Suprapubic skin (tissue), 4 donors: ENCODE measurements around the gene ZDHHC6.

ENCODE experiments used
- EP300 ChIP-seq: sonication (generic); formaldehyde crosslinking; IDR thresholded peaks from one replicate; pipeline ENCODE4 v1.6.1; 2017; ENCODE audit warnings: antibody characterized with exemption
- POLR2AphosphoS5 ChIP-seq, 3 donors: sonication (generic); formaldehyde crosslinking; IDR thresholded peaks; one replicate each; pipeline ENCODE4 v1.6.1; 2017; ENCODE audit warnings: antibody characterized with exemption in 3 of 3
- TF ChIP-seq, protein P1 (sequence below), 2 donors: fragments of 200-600 bp in 1 of 2; fragments of 450-650 bp in 1 of 2; sonication (generic) in 1 of 2; IDR thresholded peaks; one replicate each; pipeline ENCODE4 v1.5.1; 2016 to 2019; ENCODE audit warnings: antibody characterized with exemption in 2 of 2, mild to moderate bottlenecking in 1 of 2, moderate library complexity in 1 of 2

DNA sequence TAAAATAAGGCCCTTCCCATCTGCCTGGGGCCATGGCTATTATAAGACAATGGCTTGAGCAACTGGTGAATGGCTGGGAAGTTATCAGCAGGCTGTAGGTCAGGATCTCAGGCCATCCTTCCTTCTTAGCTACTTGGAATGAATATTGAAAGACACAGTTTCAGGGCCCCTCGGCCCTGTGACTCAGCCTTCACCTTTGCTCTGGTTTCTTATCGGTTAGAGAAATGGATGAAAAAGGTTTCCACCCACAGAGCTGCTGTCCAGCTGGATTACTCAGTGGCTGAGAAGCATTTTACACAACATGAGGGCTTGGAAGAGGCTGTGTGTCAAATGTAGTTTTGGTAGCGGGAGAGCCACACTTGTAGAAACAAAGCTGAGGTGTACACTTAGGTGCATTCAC is 63.4 kb downstream of the ZDHHC6 start:
- TF ChIP-seq, protein P1, sequence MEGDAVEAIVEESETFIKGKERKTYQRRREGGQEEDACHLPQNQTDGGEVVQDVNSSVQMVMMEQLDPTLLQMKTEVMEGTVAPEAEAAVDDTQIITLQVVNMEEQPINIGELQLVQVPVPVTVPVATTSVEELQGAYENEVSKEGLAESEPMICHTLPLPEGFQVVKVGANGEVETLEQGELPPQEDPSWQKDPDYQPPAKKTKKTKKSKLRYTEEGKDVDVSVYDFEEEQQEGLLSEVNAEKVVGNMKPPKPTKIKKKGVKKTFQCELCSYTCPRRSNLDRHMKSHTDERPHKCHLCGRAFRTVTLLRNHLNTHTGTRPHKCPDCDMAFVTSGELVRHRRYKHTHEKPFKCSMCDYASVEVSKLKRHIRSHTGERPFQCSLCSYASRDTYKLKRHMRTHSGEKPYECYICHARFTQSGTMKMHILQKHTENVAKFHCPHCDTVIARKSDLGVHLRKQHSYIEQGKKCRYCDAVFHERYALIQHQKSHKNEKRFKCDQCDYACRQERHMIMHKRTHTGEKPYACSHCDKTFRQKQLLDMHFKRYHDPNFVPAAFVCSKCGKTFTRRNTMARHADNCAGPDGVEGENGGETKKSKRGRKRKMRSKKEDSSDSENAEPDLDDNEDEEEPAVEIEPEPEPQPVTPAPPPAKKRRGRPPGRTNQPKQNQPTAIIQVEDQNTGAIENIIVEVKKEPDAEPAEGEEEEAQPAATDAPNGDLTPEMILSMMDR (IDR thresholded peaks at IDR 0.05) = no peak
- TF ChIP-seq POLR2AphosphoS5 (IDR thresholded peaks at IDR 0.05) = no peak
- TF ChIP-seq EP300 = no peak
